PC-9 (cell line): Measurements from ENCODE around the gene AAR2.

Source experiments
- CTCF ChIP-seq: fragments of 200-600 bp; sonication (generic); conservative IDR thresholded peaks from 2 replicates; pipeline ENCODE4 v1.6.1; 2017; ENCODE audit warnings: mixed run types, antibody characterized with exemption, mild to moderate bottlenecking, moderate library complexity
- EZH2 ChIP-seq: fragments of 200-600 bp; sonication (generic); IDR thresholded peaks from 2 replicates; pipeline ENCODE4 v1.8.0; 2017; ENCODE audit warnings: antibody characterized with exemption, low read depth

- TF ChIP-seq CTCF (peak; percentile 36; the same call in 1 of the 2 replicates), EZH2 (no peak)
Measured at GRCh38 chr20:36217226-36217625, 19.1 kb upstream of the AAR2 start.
